Activated CD4-positive, CD25-positive, alpha-beta regulatory T cell (primary cell): Measurements from ENCODE around the gene ONECUT2.

ENCODE experiments used
- DNase-seq, 4 experiments: peaks; one replicate each; lab custom pipeline; 2025; lab: John Stamatoyannopoulos, UW

The ONECUT2 gene

DNA sequence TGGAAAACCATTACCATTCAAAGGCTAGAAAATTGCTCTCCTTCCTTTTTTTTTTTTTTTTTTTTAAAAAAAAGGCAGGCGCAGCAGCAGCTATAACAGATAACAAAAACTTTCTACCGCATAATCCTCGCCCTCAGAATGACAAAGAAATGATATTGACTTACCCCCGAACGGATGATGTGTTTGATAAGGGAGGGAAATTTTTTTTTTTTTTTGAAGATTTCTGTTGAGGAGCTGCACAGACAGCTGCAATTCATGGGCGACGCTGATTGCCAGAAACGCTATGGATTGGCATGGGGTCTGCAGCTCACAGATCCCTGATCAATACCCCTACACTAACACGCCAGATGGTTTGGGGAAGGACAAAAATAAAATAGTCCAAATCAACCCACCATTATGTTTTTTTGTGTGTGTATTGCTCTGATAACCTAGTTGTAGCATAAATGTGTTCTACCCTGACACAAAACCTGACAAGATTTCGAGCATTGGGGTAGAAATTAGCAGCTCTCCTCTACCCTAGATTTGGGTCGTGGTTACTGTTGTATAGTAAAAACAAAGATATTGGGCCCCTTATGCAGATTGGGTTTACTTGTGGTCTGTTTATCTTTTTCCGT, 3.6 kb upstream of the ONECUT2 start:
- no peak for DNase-seq

DNA sequence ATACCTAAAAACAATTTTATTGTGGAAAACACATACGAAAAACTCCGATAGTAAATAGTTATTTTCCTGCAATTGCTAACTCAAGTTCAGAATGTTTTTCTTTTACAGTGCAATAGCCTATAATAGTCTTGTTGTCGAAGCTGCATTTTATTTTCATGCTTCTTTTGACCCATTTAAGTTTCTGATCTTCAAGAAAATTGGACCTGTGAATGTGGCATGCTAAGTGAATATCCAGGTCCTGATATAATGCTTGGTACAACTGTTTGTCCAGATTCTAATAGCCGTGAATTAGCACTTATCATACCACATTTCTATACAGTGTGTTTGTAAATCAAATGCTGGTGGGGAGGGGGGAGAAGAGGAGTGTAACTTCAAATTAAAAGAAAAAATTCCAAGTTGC, 3.0 kb upstream of the ONECUT2 start:
- DNase-seq = no peak

DNA sequence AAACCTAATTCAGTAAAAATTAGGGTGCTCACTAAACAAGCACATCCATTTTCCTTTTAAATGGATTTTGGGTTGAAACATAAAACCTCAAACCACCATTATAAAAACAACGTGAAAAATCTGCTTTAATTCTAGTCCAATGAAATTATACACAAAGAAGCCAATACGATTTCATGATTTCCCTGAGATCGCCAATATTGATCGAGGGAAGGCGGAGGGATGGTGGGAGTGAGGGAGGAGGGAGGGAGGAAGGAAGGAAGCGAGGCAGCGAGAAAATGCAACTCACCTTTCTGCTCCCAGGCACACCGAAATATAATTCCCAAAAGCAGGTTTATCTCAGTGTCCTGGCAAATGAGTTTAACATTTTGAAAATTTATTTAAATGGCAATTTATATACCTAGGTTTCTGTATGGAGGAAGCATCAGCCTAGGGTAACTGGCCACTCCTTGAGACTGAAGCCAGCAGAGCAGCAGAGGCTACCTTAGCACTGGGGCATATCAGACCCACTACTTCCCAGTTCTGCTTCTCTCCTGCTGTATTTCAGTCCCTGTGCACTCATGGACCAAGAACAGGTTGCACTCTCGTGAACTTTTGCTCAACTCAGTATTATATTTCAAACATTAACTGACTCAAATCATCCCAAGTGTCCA, 2.3 kb upstream of the ONECUT2 start:
- DNase-seq = no peak

DNA sequence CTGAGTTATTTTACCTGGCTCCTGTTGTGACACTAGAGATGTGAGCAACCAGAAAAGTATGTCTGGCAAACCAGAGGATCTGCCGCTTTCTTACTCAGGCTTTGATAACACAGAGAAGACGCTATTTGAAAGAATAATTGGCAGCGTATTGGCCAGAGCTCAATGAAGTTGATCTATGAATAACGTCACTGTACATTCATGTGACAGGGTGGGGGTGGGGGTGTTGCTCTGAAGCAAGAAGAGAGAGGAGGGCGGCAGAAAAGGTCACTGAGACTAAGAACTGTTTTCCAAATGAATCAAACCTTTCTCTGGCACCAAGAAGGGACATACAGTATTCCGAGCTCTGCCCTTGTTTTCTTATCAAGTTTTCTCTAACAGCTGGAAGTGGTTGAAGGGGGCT, 1.7 kb upstream of the ONECUT2 start:
- DNase-seq = no peak

DNA sequence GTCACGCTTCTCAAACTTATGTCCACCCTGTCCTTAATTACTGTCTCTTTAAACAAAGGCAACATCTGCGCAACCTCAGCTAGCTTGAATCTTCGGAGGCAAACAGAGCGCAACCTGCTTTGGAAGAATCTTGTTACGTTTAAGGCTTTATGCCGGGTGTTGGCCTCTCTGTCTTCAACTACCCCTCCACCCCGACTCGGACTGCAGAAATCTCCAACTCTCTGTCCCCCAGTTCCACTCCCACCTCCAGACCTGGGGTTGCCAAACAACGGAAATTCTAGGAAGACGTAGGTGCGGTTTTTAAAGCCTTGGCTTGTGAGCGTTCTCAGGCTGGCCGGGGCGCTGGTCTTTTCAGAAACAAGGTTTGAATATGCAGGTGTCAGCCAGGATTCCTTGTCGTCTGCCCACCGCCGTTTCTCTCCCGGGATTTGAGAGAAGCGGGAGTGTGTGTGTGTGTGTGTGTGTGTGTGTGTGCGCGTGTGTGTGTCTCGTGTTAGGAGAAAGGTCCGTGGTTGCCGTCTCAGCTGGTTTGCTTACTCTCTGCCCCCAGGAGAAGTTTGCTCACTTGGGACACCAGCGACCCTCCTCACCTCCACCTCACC, 1.1 kb upstream of the ONECUT2 start:
- DNase-seq = no peak

DNA sequence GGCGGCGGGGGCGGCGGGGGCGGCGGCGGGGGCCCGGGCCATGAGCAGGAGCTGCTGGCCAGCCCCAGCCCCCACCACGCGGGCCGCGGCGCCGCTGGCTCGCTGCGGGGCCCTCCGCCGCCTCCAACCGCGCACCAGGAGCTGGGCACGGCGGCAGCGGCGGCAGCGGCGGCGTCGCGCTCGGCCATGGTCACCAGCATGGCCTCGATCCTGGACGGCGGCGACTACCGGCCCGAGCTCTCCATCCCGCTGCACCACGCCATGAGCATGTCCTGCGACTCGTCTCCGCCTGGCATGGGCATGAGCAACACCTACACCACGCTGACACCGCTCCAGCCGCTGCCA, 644 bp downstream of the ONECUT2 start:
- DNase-seq = no peak

DNA sequence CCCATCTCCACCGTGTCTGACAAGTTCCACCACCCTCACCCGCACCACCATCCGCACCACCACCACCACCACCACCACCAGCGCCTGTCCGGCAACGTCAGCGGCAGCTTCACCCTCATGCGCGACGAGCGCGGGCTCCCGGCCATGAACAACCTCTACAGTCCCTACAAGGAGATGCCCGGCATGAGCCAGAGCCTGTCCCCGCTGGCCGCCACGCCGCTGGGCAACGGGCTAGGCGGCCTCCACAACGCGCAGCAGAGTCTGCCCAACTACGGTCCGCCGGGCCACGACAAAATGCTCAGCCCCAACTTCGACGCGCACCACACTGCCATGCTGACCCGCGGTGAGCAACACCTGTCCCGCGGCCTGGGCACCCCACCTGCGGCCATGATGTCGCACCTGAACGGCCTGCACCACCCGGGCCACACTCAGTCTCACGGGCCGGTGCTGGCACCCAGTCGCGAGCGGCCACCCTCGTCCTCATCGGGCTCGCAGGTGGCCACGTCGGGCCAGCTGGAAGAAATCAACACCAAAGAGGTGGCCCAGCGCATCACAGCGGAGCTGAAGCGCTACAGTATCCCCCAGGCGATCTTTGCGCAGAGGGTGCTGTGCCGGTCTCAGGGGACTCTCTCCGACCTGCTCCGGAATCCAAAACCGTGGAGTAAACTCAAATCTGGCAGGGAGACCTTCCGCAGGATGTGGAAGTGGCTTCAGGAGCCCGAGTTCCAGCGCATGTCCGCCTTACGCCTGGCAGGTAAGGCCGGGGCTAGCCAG, 1.2 kb downstream of the ONECUT2 start:
- no peak for DNase-seq

DNA sequence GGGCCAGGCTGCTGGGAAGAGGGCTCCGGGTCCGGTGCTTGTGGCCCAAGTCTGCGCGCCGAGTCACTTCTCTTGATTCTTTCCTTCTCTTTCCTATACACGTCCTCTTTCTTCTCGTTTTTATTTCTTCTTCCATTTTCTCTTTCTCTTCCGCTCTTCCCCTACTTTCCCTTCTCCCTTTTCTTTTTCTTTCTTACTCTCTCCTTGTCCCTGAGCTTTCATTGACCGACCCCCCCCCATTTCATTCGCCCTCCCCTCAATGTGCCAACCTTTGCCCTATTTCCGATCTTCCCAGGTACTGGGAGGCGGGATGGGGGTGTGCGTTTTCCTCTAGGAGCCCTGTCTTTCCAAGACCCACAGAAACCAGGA, 1.8 kb downstream of the ONECUT2 start:
- no peak for DNase-seq

DNA sequence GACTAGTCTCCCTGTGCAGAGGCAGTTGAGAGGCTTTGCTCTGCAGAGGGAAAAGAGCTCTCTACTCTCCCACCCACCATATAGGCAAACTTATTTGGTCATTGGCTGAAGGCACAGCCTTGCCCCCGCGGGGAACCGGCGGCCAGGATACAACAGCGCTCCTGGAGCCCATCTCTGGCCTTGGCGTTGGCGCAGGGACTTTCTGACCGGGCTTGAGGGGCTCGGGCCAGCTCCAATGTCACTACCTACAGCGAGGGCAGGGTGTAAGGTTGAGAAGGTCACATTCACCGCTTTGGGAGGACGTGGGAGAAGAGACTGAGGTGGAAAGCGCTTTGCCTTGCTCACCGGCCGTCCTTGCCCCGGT, 2.2 kb downstream of the ONECUT2 start:
- DNase-seq = no peak

DNA sequence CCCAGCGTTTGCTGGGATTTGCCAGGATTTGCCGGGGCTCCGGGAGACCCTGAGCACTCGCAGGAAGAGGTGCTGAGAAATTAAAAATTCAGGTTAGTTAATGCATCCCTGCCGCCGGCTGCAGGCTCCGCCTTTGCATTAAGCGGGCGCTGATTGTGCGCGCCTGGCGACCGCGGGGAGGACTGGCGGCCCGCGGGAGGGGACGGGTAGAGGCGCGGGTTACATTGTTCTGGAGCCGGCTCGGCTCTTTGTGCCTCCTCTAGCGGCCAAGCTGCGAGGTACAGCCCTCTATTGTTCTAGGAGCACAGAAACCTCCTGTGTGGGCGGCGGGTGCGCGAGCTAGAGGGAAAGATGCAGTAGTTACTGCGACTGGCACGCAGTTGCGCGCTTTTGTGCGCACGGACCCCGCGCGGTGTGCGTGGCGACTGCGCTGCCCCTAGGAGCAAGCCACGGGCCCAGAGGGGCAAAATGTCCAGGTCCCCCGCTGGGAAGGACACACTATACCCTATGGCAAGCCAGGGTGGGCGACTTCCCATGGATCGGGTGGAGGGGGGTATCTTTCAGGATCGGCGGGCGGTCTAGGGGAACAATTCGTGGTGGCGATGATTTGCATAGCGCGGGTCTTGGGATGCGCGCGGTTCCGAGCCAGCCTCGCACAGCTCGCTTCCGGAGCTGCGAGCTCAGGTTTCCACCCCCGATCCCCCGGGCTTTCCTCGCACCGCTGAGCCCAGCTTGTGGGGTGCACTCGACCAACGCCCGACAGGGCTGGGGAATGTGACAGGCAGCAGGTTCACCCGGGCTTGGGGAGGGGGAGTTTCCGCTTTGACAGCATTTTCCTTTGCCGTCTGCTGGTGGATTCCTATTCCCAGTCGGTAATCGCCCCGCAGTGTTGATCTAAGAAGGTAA, 2.8 kb downstream of the ONECUT2 start:
- peak in 1 of 4 experiments; percentile 10 for DNase-seq

DNA sequence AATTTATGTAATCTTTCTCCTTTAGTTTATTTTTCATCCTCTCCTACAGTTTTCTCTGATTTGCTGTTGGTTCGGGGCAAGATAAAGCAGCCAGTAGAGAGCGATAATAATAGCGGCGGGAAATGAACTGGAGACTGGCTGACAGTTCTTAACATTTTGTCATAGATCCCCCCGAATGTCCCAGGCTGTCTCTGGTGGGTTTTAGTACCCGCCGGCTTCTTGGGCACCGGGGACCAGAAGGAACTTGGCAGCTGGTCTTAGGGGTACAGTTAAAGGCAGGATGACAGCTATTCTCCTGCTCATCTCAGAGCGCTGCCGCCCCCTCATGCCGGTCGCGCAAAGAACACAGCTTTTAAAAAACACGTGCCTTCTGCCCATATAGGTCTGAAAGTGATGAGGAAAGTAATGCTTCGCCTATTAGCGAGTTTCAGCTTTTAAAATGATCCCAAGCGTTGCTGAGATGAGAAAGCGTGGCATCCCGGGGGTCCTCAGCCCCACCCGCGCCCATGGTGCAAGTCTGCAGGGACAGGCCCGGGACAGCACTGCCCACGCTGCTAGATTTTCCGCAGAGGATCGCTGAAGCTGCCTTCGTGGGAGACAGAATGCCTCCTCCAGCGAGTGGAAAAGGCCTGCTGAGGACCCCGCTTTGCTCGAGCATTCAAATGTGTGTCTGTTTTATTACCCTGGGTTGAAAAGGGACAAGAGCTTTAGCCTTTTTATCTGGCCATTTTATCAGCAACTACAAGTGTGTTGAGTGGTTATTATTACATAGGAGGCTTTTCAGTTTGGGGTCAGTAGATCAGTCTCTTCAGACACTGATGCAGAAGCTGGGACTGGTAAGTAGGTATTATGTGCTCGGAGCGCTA, 3.8 kb downstream of the ONECUT2 start:
- DNase-seq = no peak

DNA sequence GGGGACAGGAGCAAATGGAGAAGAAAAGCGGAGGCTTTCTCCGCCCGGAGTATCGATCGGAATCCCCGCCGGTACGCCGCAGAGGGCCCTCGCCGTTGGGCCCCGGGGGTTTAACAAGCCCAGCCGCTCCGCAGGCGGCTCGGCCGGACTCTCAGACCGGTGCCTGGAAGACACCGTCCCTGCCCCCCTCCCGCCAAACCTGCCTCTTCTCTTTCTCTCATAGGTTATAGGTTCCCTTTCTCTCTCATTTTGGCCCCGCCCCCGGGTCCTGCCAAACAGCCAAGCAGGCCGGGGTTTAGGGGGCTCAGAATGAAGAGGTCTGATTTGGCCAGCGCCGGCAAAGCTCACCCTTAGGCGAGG, 4.4 kb downstream of the ONECUT2 start:
- DNase-seq = no peak

DNA sequence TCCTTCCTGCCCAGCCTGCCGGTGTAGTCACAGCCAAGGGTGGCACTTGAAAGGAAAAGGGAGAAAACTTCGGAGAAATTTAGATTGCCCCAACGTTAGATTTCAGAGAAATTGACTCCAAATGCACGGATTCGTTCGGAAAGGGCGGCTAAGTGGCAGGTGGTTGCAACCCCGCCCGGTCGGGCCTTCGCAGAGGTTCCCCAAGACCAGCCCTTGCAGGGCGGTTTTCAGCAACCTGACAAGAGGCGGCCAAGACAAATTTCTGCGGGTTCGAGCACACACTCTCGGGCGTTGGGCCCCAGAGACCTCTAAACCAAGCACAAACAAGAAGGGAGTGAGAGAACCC, 4.8 kb downstream of the ONECUT2 start:
- DNase-seq = no peak

DNA sequence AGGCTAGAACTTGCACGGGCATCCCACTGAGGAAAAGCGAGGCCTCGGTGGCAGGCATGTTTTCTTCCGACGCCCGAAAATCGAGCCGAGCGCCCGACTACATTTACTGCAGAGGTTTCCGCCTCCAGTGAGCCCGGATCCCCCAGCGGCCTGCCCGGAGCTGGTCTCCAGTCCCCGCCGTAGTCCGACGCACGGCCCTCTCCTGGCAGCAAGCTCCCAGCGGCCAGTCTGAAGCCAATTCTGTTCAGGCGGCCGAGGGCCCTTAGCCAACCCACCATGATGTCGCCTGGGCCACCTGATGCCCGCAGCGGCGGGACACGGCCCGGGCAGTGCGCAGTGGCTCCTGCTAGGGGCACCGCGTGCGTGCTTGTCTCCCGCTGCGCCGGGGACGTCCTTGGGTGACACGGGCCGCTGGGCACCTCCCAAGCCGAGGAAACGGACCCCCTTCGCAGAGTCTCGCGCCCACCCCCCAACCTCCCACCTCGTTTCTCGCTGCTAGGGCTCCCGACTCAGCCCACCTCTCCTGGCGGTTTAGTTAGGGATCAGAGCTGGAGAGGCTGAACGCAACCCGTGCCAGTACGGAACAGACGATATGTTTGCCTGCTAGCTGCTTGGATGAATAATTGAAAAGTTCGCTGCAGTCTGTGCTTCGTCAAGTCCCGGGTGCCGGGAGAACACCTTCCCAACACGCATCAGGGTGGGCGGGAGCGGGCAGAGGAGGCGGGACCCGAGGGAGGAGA, 5.3 kb downstream of the ONECUT2 start:
- DNase-seq = no peak

DNA sequence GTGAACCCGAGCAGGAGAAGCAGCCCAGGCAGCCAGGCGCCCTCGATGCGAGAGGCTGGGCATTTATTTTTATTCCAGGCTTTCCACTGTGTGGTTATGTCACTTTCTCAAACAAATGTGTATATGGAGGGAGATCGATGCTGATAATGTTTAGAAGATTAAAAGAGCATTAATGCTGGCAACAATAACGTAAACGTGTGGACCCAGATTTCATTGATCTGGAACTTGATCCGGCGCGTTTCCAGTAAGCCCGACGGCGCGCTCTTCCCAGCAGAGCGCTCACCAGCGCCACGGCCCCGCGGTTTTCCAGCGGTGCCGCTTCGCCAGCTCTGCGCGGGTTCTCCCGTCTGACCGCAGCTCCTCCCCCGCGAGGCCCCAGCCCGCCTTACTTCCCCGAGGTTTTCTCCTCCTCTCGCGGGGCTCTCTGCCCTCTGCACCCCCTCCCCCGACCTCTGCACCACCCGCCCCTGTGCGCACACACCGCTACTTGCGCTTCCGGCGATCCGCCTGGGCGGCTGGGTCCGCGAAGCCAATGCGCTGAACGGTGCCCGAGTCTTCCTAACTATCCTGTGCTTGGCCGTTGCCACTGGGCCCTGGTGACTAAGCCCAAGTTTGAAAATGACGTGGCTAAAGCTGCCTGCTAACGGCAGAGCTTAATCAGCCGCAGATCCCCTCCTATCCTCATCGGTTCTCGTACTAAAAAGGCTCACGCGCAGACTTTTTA, 6.1 kb downstream of the ONECUT2 start:
- no peak for DNase-seq

DNA sequence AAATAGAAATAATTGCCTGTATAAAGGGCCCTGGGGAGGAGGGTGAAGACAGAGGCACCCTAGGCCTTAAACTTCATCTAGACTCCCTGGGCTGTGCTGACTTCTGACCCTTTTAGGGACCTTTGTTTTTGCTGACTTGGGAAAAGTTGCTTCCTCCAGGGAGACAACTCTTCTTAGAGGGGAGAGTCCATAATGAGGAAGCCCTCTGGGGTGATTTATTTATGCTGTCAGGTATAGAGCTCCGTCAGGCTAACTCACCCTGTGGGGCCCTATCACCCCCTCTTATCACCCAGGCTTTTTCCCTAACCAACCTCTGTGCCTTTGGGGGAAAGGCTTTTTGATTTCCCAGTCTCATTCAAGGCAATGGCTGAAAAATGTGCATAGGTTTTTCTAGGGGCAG, 8.1 kb downstream of the ONECUT2 start:
- no peak for DNase-seq

DNA sequence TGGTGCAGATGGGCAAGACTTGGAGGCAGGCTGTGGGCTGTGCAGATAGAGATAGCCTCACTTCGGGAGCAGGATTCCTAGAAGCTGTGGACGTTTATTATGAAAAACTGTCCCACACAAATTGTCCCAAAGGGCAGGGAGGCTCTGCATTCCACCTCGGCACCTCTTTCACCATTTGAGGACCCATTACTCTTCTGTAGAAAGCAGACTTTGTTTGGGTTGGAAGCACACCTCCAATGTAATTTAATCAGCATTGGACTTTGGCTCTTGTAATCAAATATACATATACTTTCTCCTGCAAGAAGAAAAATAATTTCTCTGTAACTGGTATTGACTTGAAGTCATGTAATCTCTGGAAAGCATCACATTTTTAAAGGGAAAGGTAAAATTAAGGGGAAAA, 8.5 kb downstream of the ONECUT2 start:
- no peak for DNase-seq

DNA sequence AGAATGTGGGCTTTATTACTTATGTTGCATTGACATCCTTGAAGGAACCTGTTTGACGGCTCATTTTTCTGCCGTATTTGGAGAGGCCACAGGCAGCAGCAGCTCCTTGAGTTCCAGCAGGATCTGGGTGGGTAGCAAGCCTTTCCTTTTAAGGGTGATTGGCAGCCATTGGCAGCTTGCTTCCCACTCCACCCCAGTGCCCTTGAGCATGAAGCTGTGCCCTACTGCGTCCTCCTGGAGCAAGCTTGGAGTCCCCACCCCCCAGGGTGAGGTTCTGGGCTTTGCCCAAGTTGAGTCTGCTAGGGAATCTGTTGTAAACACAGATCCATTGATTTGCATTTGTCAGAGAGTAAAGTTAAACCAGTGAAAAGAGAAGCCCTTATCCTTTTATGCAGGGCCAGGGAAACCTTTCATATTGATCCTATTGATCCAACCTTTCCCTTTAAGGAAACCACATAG, 9.2 kb downstream of the ONECUT2 start:
- DNase-seq = no peak

DNA sequence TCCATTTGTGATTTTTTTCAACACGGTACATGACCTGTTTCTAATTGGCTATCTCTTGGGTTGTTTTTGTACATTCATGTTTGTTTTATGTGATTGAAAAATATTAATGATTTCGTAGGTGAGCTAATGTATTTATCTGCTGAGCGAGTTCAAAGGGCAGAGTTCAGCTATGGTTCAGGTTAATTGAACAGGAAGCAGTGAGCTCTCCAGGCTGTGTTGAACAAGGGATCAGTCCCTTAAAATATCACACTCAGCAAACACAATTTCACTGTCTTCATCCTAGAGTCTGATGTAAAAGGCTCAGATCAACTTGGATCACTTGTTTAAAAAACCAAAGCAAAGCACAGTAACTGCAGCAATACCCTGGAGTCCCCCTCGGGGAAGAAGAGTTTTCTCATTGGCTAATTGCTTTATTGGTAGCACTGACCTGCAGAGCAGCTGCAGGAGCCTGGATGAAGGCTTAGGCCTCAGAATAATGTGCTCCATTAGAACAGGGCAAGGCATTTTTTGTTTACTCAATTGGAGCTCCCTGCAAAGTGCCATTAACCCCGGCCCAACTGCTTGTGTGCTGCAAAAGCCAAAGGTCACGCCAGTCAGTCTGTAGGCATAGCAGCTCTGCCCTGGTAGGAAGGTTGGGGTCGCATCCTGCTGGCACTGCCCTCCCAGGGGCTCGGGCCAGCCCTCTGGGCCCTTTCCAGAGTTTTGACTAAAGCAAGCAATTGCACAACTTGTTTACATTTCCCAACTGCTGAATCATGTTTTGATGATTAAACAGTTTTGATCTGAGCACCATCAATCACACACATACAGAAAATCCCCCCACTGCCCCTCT, 10.5 kb downstream of the ONECUT2 start:
- no peak for DNase-seq
